NCI-H2196 (cell line): ENCODE measurements around the gene NRXN3.

Experiments used
- DNase-seq: peaks from one replicate; lab custom pipeline; 2025; ENCODE audit not compliant: unreplicated experiment; lab: John Stamatoyannopoulos, UW

The NRXN3 gene

DNA sequence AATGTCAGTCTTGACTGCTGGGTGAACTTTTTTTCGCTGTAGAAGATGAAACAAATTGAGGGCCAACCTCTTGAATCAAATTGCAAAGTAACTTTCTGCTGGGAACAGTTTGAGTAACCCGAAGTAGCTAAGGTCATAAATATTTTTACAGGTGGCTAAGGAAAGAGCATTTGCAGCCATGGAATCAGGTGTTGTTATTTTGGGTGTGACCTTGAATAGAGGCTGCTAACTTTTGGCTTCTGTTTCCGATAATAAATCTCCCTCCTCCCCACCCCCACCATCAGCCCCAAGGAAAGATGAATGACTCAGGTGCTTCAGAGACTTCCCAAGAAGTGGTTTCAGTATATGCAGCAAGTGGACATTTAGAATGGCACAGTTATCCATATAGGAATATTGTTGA is 1469.4 kb downstream of the NRXN3 start:
- DNase-seq = no peak

DNA sequence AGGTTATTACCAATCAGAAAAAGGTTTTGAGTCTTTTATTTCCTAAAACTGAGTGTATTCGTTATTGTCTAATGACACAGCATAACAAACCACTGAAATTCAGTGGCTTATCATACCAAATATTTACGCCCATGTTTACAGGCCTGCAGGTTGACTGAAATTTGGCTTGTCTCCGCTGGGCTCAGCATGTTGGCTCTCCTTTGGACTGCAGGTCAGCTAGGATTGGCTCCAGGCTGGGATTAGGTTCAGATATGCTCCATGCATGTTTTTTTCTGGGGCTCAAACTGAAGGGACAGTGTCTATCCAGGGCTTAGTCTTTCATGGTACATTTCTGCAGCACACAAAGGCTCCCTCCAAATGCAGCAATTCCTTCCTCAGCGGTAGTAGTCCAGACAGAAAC is 1471.2 kb downstream of the NRXN3 start:
- no peak for DNase-seq

- no peak for DNase-seq
Measured at GRCh38 chr14:79643132-79643531, 1473.0 kb downstream of the NRXN3 start.

GRCh38 chr14:79645753-79646362 is 1475.7 kb downstream of the NRXN3 start:
- DNase-seq = no peak

DNA sequence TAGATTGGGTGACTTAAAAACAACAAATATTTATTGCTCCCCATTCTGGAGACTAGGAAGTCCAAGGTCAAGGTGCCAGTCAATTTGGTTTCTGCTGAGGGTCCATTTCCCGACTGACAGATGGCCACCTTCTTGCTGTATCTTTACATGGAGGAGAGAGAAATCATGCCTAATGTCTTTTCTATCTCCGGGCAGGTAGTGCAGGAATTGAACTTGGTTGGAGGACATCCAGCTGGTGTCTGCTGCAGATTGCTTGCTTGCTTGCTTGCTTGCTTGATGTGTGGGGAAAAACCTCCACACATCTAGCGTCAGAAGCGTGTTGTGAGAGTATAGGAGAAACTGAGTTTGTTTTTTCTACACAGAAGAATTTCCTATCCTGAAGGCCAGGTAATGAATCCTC is 1479.7 kb downstream of the NRXN3 start:
- DNase-seq = no peak

- no peak for DNase-seq
Measured at GRCh38 chr14:79652513-79653307, 1482.5 kb downstream of the NRXN3 start.

- DNase-seq = no peak
Measured at GRCh38 chr14:79656056-79656455, 1485.9 kb downstream of the NRXN3 start.

- no peak for DNase-seq
Measured at GRCh38 chr14:79656496-79656895, 1486.3 kb downstream of the NRXN3 start.

GRCh38 chr14:79658221-79658620 is 1488.0 kb downstream of the NRXN3 start:
- DNase-seq = no peak

GRCh38 chr14:79658769-79659168 is 1488.6 kb downstream of the NRXN3 start:
- DNase-seq = no peak

GRCh38 chr14:79660053-79660939 is 1490.1 kb downstream of the NRXN3 start:
- DNase-seq = no peak

- no peak for DNase-seq
Measured at GRCh38 chr14:79661752-79662151, 1491.6 kb downstream of the NRXN3 start.

DNA sequence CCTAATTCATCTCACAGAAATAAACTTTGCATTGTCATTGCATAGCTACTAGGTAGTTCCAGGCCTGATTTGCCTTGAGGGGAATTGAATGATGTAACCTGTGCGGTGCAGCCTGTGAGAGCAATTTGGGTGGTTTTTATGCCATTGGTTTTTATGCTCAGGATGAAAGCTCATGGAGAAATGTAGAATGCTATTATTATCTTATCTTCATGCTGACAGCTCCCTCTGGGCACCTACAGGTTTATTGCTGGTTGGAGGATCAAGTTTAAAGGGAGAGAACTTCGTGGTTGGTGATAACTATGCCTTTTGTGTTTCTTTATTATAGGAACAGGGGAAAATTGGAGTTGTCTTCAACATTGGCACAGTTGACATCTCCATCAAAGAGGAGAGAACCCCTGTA is 1493.3 kb downstream of the NRXN3 start:
- DNase-seq = no peak

DNA sequence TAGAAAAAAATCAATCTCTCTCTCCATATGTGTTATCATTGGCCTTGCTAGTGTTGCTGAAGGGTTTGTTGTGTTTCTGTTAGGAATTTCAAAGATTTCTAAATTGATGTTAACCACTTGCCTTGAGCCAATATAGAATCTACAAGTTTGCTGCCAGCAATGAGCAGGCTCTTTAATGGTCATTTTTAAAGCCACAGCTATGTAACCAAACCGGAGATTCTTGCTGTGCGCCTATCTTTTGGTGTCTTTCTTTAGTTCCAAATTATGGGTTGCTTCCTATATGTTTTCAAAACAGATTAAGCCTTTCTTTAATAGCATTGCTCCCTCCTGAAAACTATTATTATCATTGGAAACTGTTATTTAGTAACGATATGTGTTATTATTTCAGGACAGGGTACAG is 1495.4 kb downstream of the NRXN3 start:
- DNase-seq = no peak

- no peak for DNase-seq
Measured at GRCh38 chr14:79668951-79669350, 1498.8 kb downstream of the NRXN3 start.

GRCh38 chr14:79670811-79671210 is 1500.6 kb downstream of the NRXN3 start:
- DNase-seq = no peak

- DNase-seq = no peak
Measured at GRCh38 chr14:79680087-79680486, 1509.9 kb downstream of the NRXN3 start.

DNA sequence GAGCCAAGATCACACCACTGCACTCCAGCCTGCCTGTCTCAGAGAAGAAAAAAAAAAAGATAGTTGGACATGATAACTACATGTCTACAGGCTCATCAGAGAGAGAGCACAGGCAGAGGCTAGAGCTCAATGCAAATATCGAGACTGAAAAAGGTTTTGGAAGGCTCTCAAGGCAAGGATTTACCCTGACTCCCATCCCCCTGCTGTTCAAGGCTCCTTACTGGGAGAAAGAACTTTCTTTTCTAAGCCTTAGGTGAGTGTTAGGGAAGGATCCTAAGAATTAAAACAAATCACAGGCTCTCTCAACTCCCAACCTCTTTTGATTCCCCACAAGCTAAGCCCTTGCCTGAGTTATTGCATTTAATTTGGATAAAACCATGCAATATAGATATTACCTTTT is 1516.0 kb downstream of the NRXN3 start:
- no peak for DNase-seq

GRCh38 chr14:79690960-79691359 is 1520.8 kb downstream of the NRXN3 start:
- no peak for DNase-seq

DNA sequence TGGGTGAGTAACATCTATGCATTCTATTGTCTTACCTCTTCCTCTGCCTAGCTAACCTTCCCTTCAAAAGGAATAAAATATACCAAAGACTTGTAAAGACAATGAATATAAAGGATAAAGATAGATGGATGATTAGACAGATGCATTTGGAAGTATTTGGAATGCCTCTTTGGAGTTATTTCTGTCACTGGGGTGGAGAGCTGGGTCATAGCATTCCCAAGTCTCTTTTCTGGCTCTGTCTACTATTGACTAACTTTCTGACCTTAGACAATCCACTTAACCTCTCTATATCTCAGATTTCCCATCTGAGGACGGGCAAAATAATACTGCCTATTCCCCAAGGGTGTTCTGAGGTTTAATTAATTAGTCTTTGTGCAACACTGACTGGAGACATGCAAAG is 1523.8 kb downstream of the NRXN3 start:
- DNase-seq = no peak

GRCh38 chr14:79695307-79695706 is 1525.1 kb downstream of the NRXN3 start:
- DNase-seq = no peak

- DNase-seq = no peak
Measured at GRCh38 chr14:79698298-79698711, 1528.1 kb downstream of the NRXN3 start.
